Activated CD4-positive, alpha-beta T cell treated with anti-CD3 and anti-CD28 coated beads, Interleukin-2, amount 50 U/mL, for 16 hours (primary cell): ENCODE measurements around the gene CORO6.

Source experiments
- DNase-seq: peaks from one replicate; pipeline ENCODE4 v3.0.0-alpha.2; 2020

CORO6 gene

GRCh38 chr17:29575511-29576213, 47.0 kb downstream of the CORO6 start:
- DNase-seq: no peak

- no peak for DNase-seq
Measured at GRCh38 chr17:29574732-29575510, 47.8 kb downstream of the CORO6 start.

GRCh38 chr17:29573871-29574731, 48.6 kb downstream of the CORO6 start:
- no peak for DNase-seq

GRCh38 chr17:29573558-29573869, 49.2 kb downstream of the CORO6 start:
- DNase-seq: no peak

GRCh38 chr17:29572691-29573557, 49.8 kb downstream of the CORO6 start:
- no peak for DNase-seq

- no peak for DNase-seq
Measured at GRCh38 chr17:29571883-29572681, 50.6 kb downstream of the CORO6 start.

- no peak for DNase-seq
Measured at GRCh38 chr17:29571486-29571882, 51.2 kb downstream of the CORO6 start.

- DNase-seq: no peak
Measured at GRCh38 chr17:29570521-29570920, 52.2 kb downstream of the CORO6 start.

- DNase-seq: no peak
Measured at GRCh38 chr17:29569245-29569950, 53.3 kb downstream of the CORO6 start.

GRCh38 chr17:29568331-29569244, 54.1 kb downstream of the CORO6 start, which contains the start of gene TP53I13:
Gene TP53I13, plus strand, starts transcription at chr17:29568701. Its CDS starts 58 bp downstream, at chr17:29568759.
- peak; percentile 92 for DNase-seq

GRCh38 chr17:29567554-29568330, 55.0 kb downstream of the CORO6 start:
- peak; percentile 88 for DNase-seq

- no peak for DNase-seq
Measured at GRCh38 chr17:29567304-29567553, 55.5 kb downstream of the CORO6 start.

- peak; percentile 64 for DNase-seq
Measured at GRCh38 chr17:29566473-29567303, 56.0 kb downstream of the CORO6 start, which contains the start of gene ABHD15. Gene ABHD15, minus strand, starts transcription at chr17:29567037. Its CDS starts 71 bp downstream, at chr17:29566966.

- DNase-seq: peak; percentile 71
Measured at GRCh38 chr17:29565643-29566472, 56.9 kb downstream of the CORO6 start.
